Measurements from ENCODE around the gene GSAP. TPM values are rescaled to one million over a fixed set of nuclear protein-coding genes. Genes with fewer than 3 reads are reported as not detected.

GSAP gene
- total and polyA plus RNA-seq, 2 donors (not counting 3 experiments of a cell fraction or from before 2014, with no cell fraction given), result 2.3 to 5.8 TPM

GRCh38 chr7:77310982-77311381 lies 105.2 kb downstream of the GSAP start:
- no peak for TF ChIP-seq JUN (IDR thresholded peaks at IDR 0.05; ENCODE audit: borderline replicate concordance, insufficient read depth, insufficient read length, low read depth)
- no peak for TF ChIP-seq POLR2AphosphoS5 (IDR thresholded peaks at IDR 0.05; ENCODE audit: insufficient read depth, low read depth, low read length)
- no peak for TF ChIP-seq MAX (IDR thresholded peaks at IDR 0.05; ENCODE audit: insufficient read depth, insufficient read length)
- no peak for TF ChIP-seq GATA2 (IDR thresholded peaks at IDR 0.05; ENCODE audit: insufficient read depth, insufficient read length, low read depth, low read length)
- TF ChIP-seq CTCF (IDR thresholded peaks at IDR 0.05; ENCODE audit: extremely low read depth in 1 of 2, insufficient read depth in 1 of 2, low read depth in 1 of 2, low read length in 2 of 2), result no peak
- no peak for TF ChIP-seq FOS (IDR thresholded peaks at IDR 0.05; ENCODE audit: borderline replicate concordance, insufficient read depth, low read length)
- TF ChIP-seq MYC (IDR thresholded peaks at IDR 0.05; ENCODE audit: low read depth, low read length), result no peak
- no peak for TF ChIP-seq POLR2A (IDR thresholded peaks at IDR 0.05; ENCODE audit: low read depth, low read length)
- TF ChIP-seq EZH2 (IDR thresholded peaks at IDR 0.05; ENCODE audit: borderline replicate concordance, low read depth, low read length, severe bottlenecking), result no peak
- BruUV-seq (replicated peaks), result no TSS peak

More at GRCh38 chr7:77310982-77311381, 105.2 kb downstream of the GSAP start:
- no peaks in the 10 kb centered on the region for H4K20me1 ChIP-seq (replicated peaks; ENCODE audit: control insufficient read depth, extremely low read depth, insufficient read depth, low read length)
- H3K9me1 ChIP-seq (replicated peaks; ENCODE audit: control insufficient read depth, extremely low read depth, insufficient read depth, low read length), result no peaks in the 10 kb centered on the region
- no peaks in the 10 kb centered on the region for H3K27me3 ChIP-seq (ENCODE audit: control insufficient read depth in 2 of 2, insufficient read depth in 2 of 2, low read length in 2 of 2)
- H3K9me3 ChIP-seq (replicated peaks; ENCODE audit: control insufficient read depth, insufficient read depth, low read length), result no peaks in the 10 kb centered on the region
- DNase-seq (ENCODE audit: low read depth, low spot score) (no peak), FAIRE-seq (no peak)
- intact Hi-C loops (cut with micrococcal nuclease), result no loop called here
- POLR2A ChIA-PET, result no interaction called here
- no peaks in the 10 kb centered on the region for H3K4me1 ChIP-seq (ENCODE audit: control insufficient read depth, extremely low read depth, insufficient read depth, low read length)
- CTCF ChIA-PET, result no interaction called here
- H3K4me2 ChIP-seq (ENCODE audit: insufficient read depth, low read length), result no peak overlapping the region
- no peaks in the 10 kb centered on the region for H3K79me2 ChIP-seq (ENCODE audit: control insufficient read depth, insufficient read depth, low read length)
- dilution Hi-C loops (cut with MboI; ENCODE audit: extremely low pct_ligation_motif_present, low sequenced_read_pairs), result no loop called here
- H3K9ac ChIP-seq (replicated peaks; ENCODE audit: extremely low read depth, insufficient read depth, low read length), result no peak overlapping the region
- no peaks in the 10 kb centered on the region for H3K36me3 ChIP-seq (ENCODE audit: control insufficient read depth in 2 of 2, extremely low read depth in 1 of 2, insufficient read depth in 2 of 2, low read length in 2 of 2)
- no peak overlapping the region for H2AFZ ChIP-seq (ENCODE audit: low read depth, low read length)
- no peak overlapping the region for H3K27ac ChIP-seq (ENCODE audit: insufficient read depth, low read depth, low read length)
- H3K4me3 ChIP-seq (replicated peaks in 1 of 3; ENCODE audit: insufficient read depth in 1 of 3, low read depth in 1 of 3, low read length in 3 of 3), result no peak overlapping the region

Data from endothelial cell of umbilical vein (primary cell).